IMR-90 (cell line): Measurements from ENCODE around the gene XCL1.

ENCODE experiments used
- CEBPB ChIP-seq: IDR thresholded peaks from 2 replicates; pipeline ENCODE4 v1.6.1; 2012; ENCODE audit warnings: low read depth, low read length, improper control_type of control experiment
- CTCF ChIP-seq: conservative IDR thresholded peaks from 2 replicates; pipeline ENCODE4 v1.5.1; 2012; ENCODE audit warnings: mild to moderate bottlenecking, low read depth, low read length, improper control_type of control experiment
- MAFK ChIP-seq: IDR thresholded peaks from 2 replicates; pipeline ENCODE4 v1.6.1; 2012; ENCODE audit warnings: low read depth, low read length, improper control_type of control experiment
- MAZ ChIP-seq: IDR thresholded peaks from 2 replicates; pipeline ENCODE4 v1.6.1; 2012; ENCODE audit warnings: low read depth, mild to moderate bottlenecking, low read length, improper control_type of control experiment, moderate library complexity, borderline replicate concordance
- POLR2A ChIP-seq: IDR thresholded peaks from 2 replicates; pipeline ENCODE4 v1.6.1; 2012; ENCODE audit warnings: mild to moderate bottlenecking, low read depth, low read length
- RAD21 ChIP-seq: IDR thresholded peaks from 2 replicates; pipeline ENCODE4 v1.6.1; 2012; ENCODE audit warnings: low read length, improper control_type of control experiment
- RCOR1 ChIP-seq: IDR thresholded peaks from 2 replicates; pipeline ENCODE4 v1.6.1; 2012; ENCODE audit warnings: mild to moderate bottlenecking, low read length, improper control_type of control experiment; ENCODE audit not compliant: insufficient replicate concordance
- SMC3 ChIP-seq: fragments of 150-350 bp; IDR thresholded peaks from 2 replicates; pipeline ENCODE4 v1.6.1; 2016; ENCODE audit warnings: low read depth, mild to moderate bottlenecking, antibody characterized with exemption, low read length, moderate library complexity

- TF ChIP-seq CTCF (no peak), POLR2A (no peak), SMC3 (no peak), CEBPB (no peak), MAZ (no peak), RCOR1 (no peak), MAFK (no peak), RAD21 (no peak)
These were observed 36.6 kb downstream of the XCL1 start for GRCh38 chr1:168613038-168613451.
